ENCODE results near the gene CDHR4.
A peak's percentile ranks its signal among the peaks of the same experiment; 100 is the strongest.

CDHR4 gene

GRCh38 chr3:49805367-49805782 is 5.7 kb upstream of the CDHR4 start:
- peak overlapping the region; percentile 87 to 98 for H3K27ac ChIP-seq
- intact Hi-C loops (cut with DNase I; ENCODE audit: low total_unique reads) = no loop called here
- peaks cover 22 to 46% (median 33%) of the 10 kb centered on the region in 4 donors for H3K4me1 ChIP-seq
- H3K9me3 ChIP-seq = no peaks in the 10 kb centered on the region
- H3K36me3 ChIP-seq = peaks cover 8 to 28% (median 14%) of the 10 kb centered on the region in 3 donors
- peak; percentile 92 to 98 for DNase-seq
- no peak for TF ChIP-seq CTCF (IDR thresholded peaks at IDR 0.05)
- H3K27me3 ChIP-seq = no peaks in the 10 kb centered on the region
- H3K4me3 ChIP-seq = peak overlapping the region; percentile 0 to 92

GRCh38 chr3:49804141-49805041 is 4.7 kb upstream of the CDHR4 start:
- Histone ChIP-seq H3K27me3 (no peaks in the 10 kb centered on the region), H3K9me3 (no peaks in the 10 kb centered on the region), H3K36me3 (peaks cover under 1 to 18% (median 4%) of the 10 kb centered on the region in 3 donors), H3K4me3 (peak overlapping the region; percentile 79 to 92), H3K4me1 (peaks cover 22 to 46% (median 41%) of the 10 kb centered on the region in 4 donors), H3K27ac (peak overlapping the region; percentile 87 to 98)
- no peak for DNase-seq
- no peak for TF ChIP-seq CTCF (IDR thresholded peaks at IDR 0.05)
- intact Hi-C loops (cut with DNase I; ENCODE audit: low total_unique reads) = no loop called here

- intact Hi-C loops (cut with DNase I; ENCODE audit: low total_unique reads) = no loop called here
- Histone ChIP-seq H3K36me3 (peaks cover 0 to 10% (median 0%) of the 10 kb centered on the region in 3 donors), H3K4me3 (peak overlapping the region; percentile 79 to 92), H3K9me3 (no peaks in the 10 kb centered on the region), H3K27ac (peak overlapping the region; percentile 87 to 98), H3K4me1 (peaks cover 22 to 48% (median 42%) of the 10 kb centered on the region in 4 donors), H3K27me3 (no peaks in the 10 kb centered on the region)
- DNase-seq = no peak
- TF ChIP-seq CTCF (IDR thresholded peaks at IDR 0.05) = peak; percentile 12 to 13
Observed at GRCh38 chr3:49803465-49804140, 3.9 kb upstream of the CDHR4 start.

GRCh38 chr3:49802719-49803464 is 3.2 kb upstream of the CDHR4 start, which contains the start of gene INKA1:
TSS of gene INKA1 (plus strand) at chr3:49803261. CDS start at chr3:49803393, 132 bp downstream.
- Histone ChIP-seq H3K27me3 (no peaks in the 10 kb centered on the region), H3K27ac (peak within 1 kb of the TSS; percentile 87 to 98), H3K4me3 (peak within 1 kb of the TSS; percentile 79 to 92), H3K36me3 (peaks cover 0 to 3% (median 0%) of the 10 kb centered on the region in 3 donors), H3K4me1 (peaks cover 22 to 48% (median 42%) of the 10 kb centered on the region in 4 donors), H3K9me3 (no peaks in the 10 kb centered on the region)
- peak; percentile 85 to 94 for DNase-seq
- intact Hi-C loops (cut with DNase I; ENCODE audit: low total_unique reads) = loop anchor here (1.0 kb wide), 1 partner anchor 36 kb away; no protein-coding TSS in a partner anchor
- peak; percentile 91 to 94 for TF ChIP-seq CTCF (IDR thresholded peaks at IDR 0.05)

- intact Hi-C loops (cut with DNase I; ENCODE audit: low total_unique reads) = no loop called here
- Histone ChIP-seq H3K4me3 (no peak overlapping the region), H3K27me3 (no peaks in the 10 kb centered on the region), H3K27ac (no peak overlapping the region), H3K9me3 (no peaks in the 10 kb centered on the region), H3K36me3 (no peaks in the 10 kb centered on the region), H3K4me1 (peaks cover 22 to 39% (median 30%) of the 10 kb centered on the region in 4 donors)
- no peak for DNase-seq
- TF ChIP-seq CTCF (IDR thresholded peaks at IDR 0.05) = no peak
Observed at GRCh38 chr3:49801160-49801559, 1.5 kb upstream of the CDHR4 start.

Data from tibial artery (tissue), 4 donors.